Vagina (tissue), 2 donors: ENCODE data around the gene SLAIN2.

Experiments used
- POLR2A ChIP-seq, 2 donors: fragments of 450-650 bp; IDR thresholded peaks; one replicate each; pipeline ENCODE4 v1.6.1; 2017; ENCODE audit warnings: antibody characterized with exemption in 2 of 2, mild to moderate bottlenecking in 2 of 2, moderate library complexity in 2 of 2
- POLR2AphosphoS5 ChIP-seq, 2 donors: sonication (generic); formaldehyde crosslinking; IDR thresholded peaks; one replicate each; pipeline ENCODE4 v1.9.0; 2017; ENCODE audit warnings: antibody characterized with exemption in 2 of 2, mild to moderate bottlenecking in 2 of 2, low read depth in 1 of 2; ENCODE audit not compliant: insufficient read depth in 1 of 2
- TF ChIP-seq, protein P1 (sequence below), 3 experiments: fragments of 450-650 bp in 2 of 3; fragments of 200-600 bp in 1 of 3; sonication (generic) in 1 of 3; IDR thresholded peaks; one replicate each; pipeline ENCODE4 v1.5.1; 2017 to 2019; ENCODE audit warnings: antibody characterized with exemption in 3 of 3, mild to moderate bottlenecking in 2 of 3, moderate library complexity in 2 of 3

- TF ChIP-seq, protein P1, sequence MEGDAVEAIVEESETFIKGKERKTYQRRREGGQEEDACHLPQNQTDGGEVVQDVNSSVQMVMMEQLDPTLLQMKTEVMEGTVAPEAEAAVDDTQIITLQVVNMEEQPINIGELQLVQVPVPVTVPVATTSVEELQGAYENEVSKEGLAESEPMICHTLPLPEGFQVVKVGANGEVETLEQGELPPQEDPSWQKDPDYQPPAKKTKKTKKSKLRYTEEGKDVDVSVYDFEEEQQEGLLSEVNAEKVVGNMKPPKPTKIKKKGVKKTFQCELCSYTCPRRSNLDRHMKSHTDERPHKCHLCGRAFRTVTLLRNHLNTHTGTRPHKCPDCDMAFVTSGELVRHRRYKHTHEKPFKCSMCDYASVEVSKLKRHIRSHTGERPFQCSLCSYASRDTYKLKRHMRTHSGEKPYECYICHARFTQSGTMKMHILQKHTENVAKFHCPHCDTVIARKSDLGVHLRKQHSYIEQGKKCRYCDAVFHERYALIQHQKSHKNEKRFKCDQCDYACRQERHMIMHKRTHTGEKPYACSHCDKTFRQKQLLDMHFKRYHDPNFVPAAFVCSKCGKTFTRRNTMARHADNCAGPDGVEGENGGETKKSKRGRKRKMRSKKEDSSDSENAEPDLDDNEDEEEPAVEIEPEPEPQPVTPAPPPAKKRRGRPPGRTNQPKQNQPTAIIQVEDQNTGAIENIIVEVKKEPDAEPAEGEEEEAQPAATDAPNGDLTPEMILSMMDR (IDR thresholded peaks at IDR 0.05) = no peak
- TF ChIP-seq POLR2A (IDR thresholded peaks at IDR 0.05) (no peak), POLR2AphosphoS5 (IDR thresholded peaks at IDR 0.05; ENCODE audit: insufficient read depth in 1 of 2, low read depth in 1 of 2) (no peak)
Observed at GRCh38 chr4:48331577-48332330, 9.6 kb upstream of the SLAIN2 start.
